Mucosa of gallbladder (tissue), 1 donor: ENCODE results near the gene NRP1. TPM values are rescaled to one million over a fixed set of nuclear protein-coding genes. Genes with fewer than 3 reads are reported as not detected.

Source experiments
- DNase-seq: peaks from one replicate; pipeline ENCODE4 v3.0.0-alpha.2; 2020; ENCODE audit warnings: low spot score
- total RNA-seq: library from RNA; stranded (reverse); gene quantifications from one replicate; pipeline ENCODE4 v1.2.1, GENCODE V29; 2021
- donor health status: DM: no; HTN: no; CAD: no.

NRP1 gene
- total RNA-seq, 1 donor from 2014 or later: 76.2 TPM

- DNase-seq: no peak
These were observed 14.8 kb upstream of the NRP1 start for GRCh38 chr10:33349268-33349667.

GRCh38 chr10:33347211-33347610 is 12.7 kb upstream of the NRP1 start:
- no peak for DNase-seq

GRCh38 chr10:33345236-33345635 is 10.8 kb upstream of the NRP1 start:
- no peak for DNase-seq

DNA sequence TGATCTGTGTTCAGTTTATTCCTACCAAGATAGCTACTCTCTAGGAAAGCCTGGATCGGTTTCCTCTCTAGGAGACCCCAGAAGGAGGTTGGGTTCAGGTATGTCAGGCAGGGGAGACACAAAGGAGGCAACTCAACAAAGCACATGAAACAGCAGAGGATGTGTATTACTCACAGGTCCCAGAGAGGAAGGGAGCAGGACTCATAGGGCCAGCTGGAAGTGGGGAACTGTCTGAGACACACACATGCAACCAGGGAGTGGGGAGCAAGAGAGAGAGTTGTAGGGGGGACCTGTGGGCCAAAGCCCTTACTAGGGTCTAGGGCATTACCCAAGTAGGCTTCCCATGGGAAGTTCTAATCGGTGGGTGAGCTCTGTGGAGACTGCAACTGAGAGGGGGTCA is 10.2 kb upstream of the NRP1 start:
- no peak for DNase-seq

DNA sequence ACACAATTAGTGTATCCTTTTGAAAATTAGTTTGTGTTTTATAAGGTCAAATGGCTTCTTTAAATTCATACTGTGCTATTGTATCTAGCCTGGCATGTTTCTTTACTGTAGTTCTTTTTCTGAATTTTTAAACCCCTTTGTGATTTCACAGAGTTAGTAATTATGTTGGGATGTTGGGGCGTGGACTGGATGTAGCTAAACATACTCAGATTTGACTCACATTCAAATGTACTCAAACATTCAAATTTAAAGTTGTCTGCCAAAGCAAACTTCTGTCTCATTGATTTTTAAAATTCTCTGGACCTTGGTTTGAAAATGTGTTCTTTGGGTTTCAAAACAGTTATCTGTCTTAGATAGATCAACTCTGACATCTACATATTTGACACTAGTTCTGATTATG is 7.2 kb upstream of the NRP1 start:
- no peak for DNase-seq

- no peak for DNase-seq
These were observed 3.0 kb upstream of the NRP1 start for GRCh38 chr10:33337326-33337957.

- peak; percentile 20 for DNase-seq
These were observed 2.3 kb upstream of the NRP1 start for GRCh38 chr10:33336582-33337325.

DNA sequence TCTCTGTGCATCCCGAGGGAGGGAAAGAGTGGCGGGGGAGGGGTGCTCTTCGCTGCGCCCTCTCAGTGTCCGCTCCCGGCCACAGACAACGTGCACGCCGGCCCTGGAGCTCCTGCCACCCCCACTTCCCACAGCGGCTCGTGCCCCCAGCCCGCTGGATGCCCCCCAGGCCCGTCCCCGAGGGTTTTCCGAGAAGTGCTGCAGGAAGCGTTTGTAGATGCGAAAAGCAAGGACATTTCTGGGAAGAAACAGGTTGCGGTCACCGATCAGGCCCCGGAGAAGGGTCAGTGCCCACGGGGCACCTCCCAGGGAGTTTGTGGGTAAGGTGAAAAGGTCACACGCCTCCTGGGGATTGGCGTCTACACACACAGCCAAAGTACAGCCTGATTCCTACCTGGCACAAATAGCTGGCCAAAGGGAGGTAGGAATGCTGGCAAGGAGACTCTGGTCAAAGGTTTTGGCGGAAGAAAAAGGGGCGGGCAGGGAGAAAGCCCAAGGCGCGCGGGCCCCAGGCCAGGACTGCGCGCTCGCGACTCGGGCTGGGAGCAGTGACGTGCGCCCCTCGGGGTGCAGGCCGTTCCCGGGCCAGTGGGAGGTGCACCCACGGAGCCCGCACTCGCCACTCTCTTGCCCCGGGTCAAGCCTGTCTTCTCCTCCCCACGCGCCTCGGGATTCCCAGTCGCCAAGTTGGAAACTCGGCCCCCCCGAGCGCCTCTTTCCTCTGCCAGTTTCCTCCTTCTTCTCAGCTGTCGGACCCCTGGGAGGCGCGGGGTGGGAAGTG is 1.5 kb upstream of the NRP1 start:
- peak; percentile 87 for DNase-seq

DNA sequence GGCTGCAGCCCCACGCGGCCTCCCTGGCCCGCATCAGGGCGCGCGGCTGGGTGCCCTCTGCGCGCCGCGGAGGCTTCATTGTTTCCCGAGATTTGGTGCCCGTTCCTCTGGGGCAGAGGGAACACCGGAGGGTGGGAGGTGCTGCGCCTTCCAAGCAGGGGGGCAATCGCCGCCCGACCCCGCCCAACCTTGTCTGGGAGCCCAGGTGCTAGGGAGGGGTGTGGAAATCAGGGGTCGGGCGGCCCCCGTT is 1.0 kb upstream of the NRP1 start:
- DNase-seq: no peak

- DNase-seq: peak; percentile 75
These were observed 511 bp upstream of the NRP1 start for GRCh38 chr10:33334805-33335550.

DNA sequence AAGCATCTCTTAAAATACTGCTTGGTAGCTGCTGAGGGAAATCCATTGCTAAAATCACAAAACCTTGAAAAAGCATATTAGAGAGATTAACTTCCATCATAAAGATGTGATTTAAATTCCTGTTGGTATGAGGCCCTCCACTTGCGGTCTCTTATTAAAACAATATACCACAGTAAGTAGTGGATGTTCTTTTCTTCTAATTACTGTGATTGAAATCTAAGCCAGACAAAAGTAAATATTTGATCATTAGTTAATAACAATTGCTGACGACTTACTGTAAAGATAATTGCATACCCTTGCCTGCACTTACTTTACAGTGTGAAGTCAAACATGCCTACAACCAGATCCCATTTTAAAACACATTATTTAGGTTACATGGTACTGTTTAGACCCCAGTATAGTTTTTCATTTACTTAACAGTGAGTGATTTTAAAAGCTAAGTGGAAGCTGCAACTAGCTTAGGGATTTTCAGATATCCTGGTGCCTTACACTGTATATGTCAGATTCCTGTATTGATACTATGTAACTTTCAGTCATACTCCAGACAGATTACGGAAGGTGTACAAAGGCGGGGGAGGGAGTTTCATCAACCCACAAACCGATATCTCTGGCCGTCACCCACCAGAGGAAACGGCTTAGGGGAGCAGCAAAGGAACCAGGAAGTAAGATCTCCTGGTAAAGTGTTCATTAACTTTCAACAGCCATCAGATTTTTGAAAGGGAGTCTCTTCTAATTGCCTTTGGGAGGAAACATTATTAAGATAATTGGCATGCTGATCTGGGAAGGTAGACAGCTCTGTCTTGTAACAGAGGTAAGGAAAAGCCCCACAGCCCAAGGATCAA is 986 bp downstream of the NRP1 start:
- peak; percentile 25 for DNase-seq

DNA sequence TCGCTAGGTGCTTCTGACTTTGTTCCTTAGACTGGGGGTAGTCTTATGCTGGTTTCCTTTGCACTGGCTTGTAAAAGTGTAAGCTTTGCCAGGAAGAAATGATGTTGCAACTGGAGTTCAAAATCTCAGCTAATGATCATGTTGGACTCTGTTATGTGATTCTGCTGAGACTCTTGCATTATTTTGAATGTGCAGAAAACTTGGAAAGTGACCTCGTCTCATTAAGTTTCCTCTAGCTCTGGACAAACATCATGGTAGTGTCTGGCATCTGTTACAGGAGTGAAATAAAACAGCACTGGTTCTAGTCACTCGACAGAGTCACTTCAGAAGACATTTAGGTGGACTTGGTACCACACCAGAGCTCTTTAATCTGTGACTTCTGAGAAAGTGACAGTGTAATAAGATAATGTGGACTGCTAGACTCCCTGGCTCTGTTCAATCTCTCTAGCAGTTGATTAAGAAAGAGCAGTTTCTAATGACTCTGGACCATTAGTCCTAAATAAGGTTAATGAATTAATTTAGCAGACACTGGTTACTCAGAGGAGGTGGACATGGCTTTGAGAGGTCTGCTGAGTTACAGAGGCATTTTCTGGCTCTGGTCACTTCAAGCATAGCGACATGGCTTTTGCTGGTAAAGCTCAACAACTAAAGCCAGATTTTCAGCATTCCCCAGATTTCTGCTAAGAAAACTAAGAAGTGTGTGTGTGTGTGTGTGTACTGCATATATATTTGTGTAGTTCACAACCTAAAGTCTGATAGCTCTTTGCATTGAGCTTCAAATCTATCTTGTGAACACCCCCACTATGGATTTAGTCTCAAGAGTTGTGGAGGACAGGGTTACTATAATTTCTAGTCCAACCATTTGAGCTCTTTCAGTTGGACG is 2.0 kb downstream of the NRP1 start:
- DNase-seq: no peak

DNA sequence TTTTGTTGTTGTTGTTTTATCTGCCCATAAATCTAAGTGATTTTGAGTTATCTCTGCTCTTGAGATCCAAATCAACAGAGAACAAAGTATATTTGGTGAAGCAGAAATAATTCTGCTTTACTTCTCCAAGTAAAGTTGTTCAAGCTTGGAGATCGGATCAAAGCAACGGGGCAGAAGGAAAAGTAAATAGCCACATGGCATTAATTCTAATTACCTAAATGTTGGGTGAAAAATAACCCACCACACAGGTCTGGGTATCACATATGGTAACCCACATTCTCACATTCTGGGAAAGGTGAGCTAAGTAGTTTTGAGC is 3.1 kb downstream of the NRP1 start:
- DNase-seq: no peak

DNA sequence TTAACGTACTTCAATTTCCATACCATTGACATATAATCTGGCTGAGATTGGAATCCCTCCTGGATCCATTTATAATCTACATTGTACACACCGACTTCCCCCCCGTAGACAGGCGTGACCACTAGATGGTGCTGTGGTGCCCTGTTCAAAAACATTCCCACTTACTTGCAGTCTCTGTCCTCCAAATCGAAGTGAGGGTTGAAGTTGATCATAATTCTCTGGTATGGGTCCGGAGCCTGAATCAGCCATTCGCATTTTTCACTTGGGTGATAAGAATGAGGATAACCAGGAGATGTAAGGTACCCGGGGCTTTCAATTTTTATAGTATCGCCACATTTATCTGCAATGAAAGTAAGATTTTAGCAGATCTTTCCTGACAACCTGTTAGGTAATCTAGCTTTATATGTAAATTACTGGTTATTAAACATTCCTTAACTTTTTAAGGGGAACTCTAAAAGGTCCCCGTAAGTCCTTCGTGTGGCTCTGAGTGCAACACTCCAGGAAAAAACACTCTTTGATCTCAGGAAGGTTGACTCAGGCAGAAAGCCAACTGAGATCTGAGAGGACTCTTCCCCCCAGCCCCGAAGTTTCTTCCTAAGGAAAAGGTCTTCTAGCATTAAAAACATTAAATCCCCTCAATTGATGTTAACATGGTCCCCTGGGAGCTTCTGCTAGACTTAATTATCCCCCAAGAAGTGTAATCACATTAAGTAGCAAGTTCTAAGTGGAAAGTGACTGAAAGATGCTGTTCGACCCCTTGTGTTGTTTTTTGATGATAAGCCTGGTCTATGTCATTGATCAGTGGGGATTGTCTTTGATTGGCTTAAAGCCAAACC is 3.7 kb downstream of the NRP1 start:
- peak; percentile 87 for DNase-seq

DNA sequence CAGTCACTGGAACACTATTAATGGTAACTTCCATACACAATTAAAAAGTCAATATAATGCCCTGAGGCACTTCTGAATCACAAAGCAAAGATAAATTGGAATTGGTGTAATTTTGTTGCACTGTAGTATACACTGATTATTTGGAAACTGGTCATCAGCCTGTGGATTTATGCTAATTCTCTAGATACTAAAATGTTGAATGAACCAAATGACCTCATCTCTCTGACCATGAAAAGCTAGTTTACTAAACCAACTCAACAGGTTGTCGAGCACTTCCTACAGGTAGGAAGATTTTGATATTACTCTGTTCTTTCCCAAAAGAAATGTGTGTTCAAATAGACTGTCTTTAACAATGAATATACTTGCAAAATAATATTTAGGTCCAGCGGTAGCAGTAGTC is 5.3 kb downstream of the NRP1 start:
- no peak for DNase-seq

- DNase-seq: no peak
These were observed 6.2 kb downstream of the NRP1 start for GRCh38 chr10:33328253-33328652.

DNA sequence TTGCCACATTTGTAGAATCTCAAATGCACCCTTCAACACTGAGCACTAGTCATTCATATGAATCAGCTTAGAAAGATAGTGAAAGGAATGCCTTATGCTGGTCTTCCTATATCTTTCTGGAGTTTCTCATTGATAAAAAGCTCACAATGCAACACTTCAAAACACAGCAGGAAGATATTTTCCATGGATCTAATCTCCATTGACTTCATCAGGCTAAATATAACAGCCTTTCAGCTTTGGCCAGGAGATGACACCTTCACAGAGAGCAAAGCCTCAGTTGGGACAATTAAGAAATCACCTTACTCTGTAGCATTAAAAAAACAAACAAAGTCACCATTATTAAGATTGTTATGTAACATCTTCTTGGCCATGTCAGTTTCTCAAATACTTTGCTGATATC is 6.7 kb downstream of the NRP1 start:
- DNase-seq: no peak

DNA sequence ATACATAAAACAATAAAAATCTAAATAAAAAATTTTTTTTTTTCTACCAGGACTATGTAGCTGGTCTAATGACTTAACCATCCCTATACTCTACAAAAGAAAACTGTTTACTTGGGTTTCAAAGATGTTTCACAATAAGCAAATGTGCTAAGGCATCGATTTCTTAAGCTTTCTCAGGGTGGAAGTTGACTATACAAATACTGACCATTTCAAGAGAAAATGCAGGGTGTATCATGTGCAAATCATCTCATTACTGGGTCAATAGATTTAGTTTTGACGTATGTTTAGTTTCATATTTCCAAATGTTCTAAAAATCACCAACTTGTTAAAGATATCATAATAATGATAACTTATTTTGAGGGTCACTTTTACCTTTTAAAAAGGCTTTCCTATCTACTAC is 7.5 kb downstream of the NRP1 start:
- DNase-seq: no peak

DNA sequence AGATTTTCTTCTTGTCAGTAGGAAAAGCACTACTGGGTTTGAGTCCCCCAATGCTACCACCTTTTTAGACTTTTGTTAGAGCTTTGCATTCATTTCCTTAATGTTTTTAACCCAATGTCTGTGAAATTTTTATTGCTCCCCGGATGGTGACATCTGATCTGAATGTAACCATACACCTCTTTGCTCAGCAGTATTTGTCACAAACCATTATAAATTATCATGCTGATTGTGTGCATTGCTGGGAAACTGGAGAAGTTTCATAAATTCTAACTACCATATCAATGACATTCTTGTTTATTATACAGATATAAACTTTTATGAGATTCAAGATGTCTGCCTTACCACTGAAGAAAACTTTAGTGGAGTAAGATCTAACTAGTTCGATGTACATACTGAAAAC is 8.5 kb downstream of the NRP1 start:
- DNase-seq: no peak

GRCh38 chr10:33323721-33324120 is 10.7 kb downstream of the NRP1 start:
- DNase-seq: no peak
